HG02981 (cell line): ENCODE results near the gene INF2.

Experiments used
- ATAC-seq: cut with Tn5 transposase; IDR thresholded peaks from one replicate; pipeline ENCODE4 v1.9.1; 2021; ENCODE audit warnings: mild to moderate bottlenecking, moderate library complexity; ENCODE audit not compliant: unreplicated experiment

Gene INF2

GRCh38 chr14:104673481-104673880, 15.9 kb upstream of the INF2 start:
- ATAC-seq, result no peak

GRCh38 chr14:104675447-104675846, 14.0 kb upstream of the INF2 start:
- no peak for ATAC-seq

DNA sequence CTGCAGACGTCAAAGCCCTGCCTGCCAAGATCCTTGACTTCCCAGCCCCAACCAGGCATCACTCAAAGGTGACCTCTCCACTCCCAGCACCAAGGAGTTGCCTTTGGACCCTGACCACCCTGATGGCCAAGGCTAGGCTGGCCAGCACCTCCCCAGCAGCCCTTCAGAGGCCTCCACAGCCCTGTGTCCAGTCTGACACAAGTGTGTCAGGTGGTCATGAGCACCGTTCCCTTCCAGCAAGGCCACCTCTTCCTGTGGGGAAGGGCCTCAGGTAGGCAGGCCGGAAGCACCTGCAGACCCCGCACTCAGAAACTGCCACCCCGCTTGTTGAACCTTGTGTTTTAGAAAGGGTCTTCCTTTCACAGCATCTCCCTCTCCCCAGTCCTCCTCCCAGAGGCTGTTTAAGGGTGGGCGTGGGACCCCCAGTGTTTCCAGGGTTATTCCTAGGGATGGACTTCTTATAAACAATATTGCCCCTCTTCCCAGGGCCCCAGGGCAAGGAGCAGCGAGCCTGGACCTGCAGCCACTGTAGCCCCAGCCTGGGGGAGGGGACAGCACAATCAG, 13.2 kb upstream of the INF2 start:
- no peak for ATAC-seq

- peak; percentile 12 for ATAC-seq
Measured at GRCh38 chr14:104676694-104677511, 12.5 kb upstream of the INF2 start.

DNA sequence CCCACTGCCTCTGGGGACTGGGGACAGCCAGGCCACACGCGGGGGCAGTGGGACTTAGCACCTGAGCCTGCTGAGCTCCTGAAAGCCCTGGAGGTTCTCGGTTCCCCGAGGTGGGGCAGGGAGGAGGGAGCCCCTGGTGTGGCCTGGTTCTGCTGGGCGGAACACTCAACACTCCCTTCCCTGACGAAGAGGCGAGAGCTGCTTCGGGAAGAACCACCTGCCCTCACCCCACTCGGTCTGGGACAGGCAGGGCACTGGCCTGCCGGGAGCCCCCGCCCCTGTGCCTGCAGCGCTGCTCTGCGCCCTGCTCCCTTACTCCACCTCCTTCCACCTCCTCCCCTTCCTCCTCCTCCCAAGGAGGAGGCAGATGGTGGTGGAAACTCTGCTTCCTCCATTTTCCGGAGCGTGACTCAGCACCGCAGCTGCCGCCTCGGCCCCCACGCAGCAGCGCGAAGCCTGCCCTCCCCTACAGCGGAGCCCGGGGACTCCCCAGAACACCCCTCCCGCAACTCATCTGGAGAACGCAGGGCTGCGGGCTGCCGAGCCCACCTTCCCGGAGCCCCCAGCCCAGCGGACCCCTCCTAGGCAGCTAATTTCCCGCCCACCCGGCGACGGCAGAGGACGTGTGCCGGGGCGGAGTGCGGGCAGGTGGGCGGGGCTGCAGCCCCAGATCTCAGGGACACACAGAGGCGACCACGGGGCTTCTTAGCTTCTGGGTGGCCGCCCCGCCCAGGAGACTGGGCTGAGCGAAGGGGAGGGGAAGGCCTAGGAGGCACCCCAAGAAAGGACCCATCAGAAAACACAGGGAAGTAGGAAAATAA, 11.7 kb upstream of the INF2 start:
- ATAC-seq, result peak; percentile 33

GRCh38 chr14:104678346-104678745, 11.1 kb upstream of the INF2 start:
- no peak for ATAC-seq

GRCh38 chr14:104678901-104679705, 10.3 kb upstream of the INF2 start:
- no peak for ATAC-seq

DNA sequence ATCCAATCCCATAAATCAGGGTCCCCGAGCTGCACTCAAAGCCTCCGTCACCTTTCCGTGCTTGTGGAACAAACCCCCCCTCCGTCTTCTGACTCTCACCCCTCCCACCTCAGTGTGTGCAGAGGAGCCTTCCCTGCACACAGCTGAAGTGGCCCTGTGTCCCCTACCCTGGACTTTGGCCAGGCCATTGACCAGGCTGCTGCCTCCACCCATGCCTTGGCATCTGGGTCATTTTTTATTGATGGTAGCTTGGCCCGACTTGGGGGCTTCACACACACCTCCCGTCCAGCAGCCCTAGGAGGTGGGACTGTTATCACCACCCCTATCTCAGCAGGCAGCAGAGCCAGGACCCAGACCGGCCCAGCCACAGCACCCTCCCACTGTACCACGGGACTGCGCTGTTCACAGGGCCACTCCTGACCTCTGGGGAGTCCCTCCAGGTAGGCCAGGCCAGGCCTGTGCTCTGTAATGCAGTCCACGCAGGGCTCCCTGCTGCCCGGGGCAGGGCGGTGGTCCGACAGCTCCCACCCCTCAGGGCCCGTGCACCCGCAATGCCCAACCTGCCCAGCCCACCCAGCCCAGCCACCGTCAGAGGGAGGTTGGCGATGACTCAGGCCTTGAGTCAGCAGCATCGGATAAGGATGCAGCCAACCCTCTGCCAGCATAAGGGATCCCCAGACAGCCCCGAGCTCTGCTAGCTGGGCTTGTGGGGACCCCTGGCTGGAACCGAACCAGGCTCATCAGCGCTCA, 9.2 kb upstream of the INF2 start:
- no peak for ATAC-seq

- peak; percentile 37 for ATAC-seq
Measured at GRCh38 chr14:104680806-104681688, 8.4 kb upstream of the INF2 start.

GRCh38 chr14:104681689-104682074, 7.7 kb upstream of the INF2 start:
- ATAC-seq, result no peak

DNA sequence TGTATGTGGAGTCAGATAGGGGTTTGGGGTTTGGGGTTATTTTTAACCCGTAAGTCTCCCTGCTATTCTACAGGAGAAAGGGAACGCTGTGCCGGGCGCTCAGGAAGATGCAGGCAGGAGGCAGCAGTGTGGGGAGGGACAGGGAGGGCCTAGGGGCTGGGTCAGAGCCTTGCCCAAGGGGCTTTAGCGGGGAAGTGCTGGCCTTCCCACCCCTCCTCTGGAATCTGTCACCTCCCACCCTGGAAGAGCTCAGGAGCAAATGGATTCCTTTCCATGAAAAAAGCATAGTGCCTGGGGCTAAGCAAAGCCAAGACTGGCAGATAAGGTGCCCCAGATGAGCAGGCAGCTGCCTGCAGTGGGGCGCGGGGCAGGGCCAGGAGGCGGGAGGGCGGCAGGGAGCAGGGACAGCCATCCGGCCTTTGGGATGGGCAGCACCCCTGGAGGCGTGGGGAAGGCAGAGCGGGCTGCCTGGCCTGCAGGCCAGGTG, 7.3 kb upstream of the INF2 start:
- no peak for ATAC-seq

DNA sequence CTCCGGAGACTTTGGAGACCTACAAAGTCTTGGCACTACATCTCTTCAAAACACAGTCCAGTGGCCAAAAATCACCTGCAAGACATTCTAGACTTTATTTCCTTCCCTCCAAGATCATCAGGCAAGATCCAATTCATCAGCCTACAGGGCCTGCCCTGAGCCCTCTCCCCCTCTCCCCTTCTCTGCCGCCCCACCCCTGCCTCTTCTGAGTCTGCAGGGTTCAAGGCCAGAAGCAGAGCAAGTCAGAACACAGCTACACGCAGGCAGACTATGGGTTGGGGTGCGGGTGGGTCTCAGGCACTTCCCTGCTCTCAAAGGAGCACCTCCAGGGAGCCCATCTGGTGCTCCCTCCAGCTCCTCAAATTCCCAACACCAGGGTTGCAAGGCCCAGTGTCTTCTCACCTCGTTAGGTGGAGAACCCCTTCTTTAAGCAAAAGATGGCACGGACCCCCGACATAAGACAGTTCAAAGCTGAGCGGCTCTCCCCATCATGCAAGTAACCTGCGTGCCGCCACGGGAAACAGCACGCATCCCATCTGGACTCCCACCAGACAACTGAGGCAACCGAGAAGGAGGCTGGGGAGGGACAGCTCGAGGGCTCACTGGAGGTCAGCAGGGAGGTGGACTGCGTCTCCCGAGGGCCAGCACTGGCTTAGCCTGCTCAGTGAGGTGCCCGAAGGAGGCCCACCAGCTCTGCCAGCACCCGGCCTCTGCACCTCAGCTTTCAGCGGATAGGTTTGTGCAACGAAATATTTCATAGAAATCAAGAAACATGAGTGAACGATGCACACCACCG, 5.6 kb upstream of the INF2 start:
- ATAC-seq, result no peak

DNA sequence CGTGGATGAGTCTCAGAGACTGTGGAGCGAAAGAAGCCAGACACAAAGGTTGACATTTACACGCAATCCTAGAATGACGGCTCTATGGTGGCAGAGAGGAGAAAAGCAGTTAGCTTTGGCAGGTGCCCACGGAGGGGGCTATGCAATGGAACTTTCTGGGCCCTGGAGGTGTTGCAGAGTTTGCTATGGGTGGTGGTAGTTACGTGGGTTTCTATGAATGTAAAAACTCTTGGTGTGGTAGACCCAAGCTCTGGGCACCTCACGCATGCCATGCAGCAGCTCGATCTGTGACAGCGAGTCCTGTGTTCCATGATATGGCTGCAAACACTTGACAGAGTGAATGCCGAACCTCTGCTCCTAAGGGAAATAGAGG, 5.0 kb upstream of the INF2 start:
- no peak for ATAC-seq

DNA sequence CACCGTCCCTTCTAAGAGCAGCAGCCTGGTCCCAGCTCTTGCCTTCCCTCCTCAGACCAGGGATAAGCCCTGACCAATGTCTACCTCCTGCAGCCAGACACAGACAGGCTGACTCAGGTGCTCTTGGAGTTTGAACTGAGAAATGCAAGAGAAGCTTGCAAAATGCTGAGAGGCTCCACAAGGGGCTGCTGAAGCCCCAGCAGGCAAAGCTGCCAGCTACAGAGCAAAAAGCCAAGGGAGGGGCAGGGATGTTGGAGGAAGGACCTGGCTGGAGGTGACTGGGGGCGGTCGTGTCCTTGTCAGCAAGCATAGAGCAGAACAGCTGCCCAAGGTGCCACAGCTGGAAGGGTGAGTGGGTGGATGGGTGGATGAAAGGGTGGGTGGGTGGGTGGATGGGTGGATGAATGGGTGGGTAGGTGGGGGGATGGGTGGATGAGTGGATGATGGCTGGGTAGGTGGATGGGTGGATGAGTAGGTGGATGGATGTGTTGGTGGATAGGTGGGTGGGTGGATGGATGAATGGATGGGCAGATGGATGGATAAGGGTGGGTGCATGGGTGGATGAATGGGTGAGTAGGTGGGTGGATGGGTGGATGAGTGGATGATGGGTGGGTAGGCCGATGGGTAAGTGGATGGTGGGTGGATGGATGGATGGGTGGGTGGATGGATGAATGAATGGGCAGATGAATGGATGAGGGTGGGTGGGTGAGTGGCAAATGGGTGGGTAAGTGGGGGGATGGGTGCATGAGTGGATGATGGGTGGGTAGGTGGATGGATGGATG, 4.0 kb upstream of the INF2 start:
- no peak for ATAC-seq

- ATAC-seq, result no peak
Measured at GRCh38 chr14:104685998-104686610, 3.3 kb upstream of the INF2 start.

GRCh38 chr14:104686624-104687517, 2.5 kb upstream of the INF2 start:
- ATAC-seq, result no peak
